ENCODE measurements around the gene ACOX1. TPM values are rescaled to one million over a fixed set of nuclear protein-coding genes. Genes with fewer than 3 reads are reported as not detected.

Gene ACOX1
- total and polyA plus RNA-seq, 5 donors from 2014 or later = 15.0 to 25.6 (median 22.1) TPM

- peaks cover 0 to 13% (median 4%) of the 10 kb centered on the region in 4 donors for H3K4me1 Mint-ChIP-seq
- Histone ChIP-seq H3K4me3 (ENCODE audit: low read depth, low read length) (no peak overlapping the region), H3K27me3 (ENCODE audit: control insufficient read depth, insufficient read depth, low read length) (no peaks in the 10 kb centered on the region), H3K27ac (ENCODE audit: insufficient read depth, low read length, poor library complexity, severe bottlenecking) (no peak overlapping the region), H3K36me3 (ENCODE audit: control insufficient read depth, insufficient read depth, low read length) (no peaks in the 10 kb centered on the region), H3K9me3 (ENCODE audit: control insufficient read depth in 2 of 2, low read length in 2 of 2) (no peaks in the 10 kb centered on the region), H3K4me1 (ENCODE audit: control insufficient read depth, insufficient read depth, low read length, poor library complexity, severe bottlenecking) (peaks cover 9% of the 10 kb centered on the region)
- no peak overlapping the region for H3K4me3 Mint-ChIP-seq
- H3K36me3 Mint-ChIP-seq = no peaks in the 10 kb centered on the region
- no peak overlapping the region for H3K27ac Mint-ChIP-seq
- no peaks in the 10 kb centered on the region for H3K9me3 Mint-ChIP-seq
- ATAC-seq (ENCODE audit: low read depth in 2 of 2) (no peak), DNase-seq (no peak)
- no peaks in the 10 kb centered on the region for H3K27me3 Mint-ChIP-seq
Measured at GRCh38 chr17:76013377-76013932, 34.5 kb upstream of the ACOX1 start.

GRCh38 chr17:76011951-76012350, 33.0 kb upstream of the ACOX1 start:
- Mint-ChIP-seq H3K4me1 (peaks cover 0 to 13% (median 4%) of the 10 kb centered on the region in 4 donors), H3K9me3 (no peaks in the 10 kb centered on the region), H3K4me3 (no peak overlapping the region), H3K36me3 (no peaks in the 10 kb centered on the region), H3K27ac (no peak overlapping the region), H3K27me3 (no peaks in the 10 kb centered on the region)
- no peak overlapping the region for H3K4me3 ChIP-seq (ENCODE audit: low read depth, low read length)
- DNase-seq = no peak
- ATAC-seq (ENCODE audit: low read depth in 2 of 2) = no peak
- H3K9me3 ChIP-seq (ENCODE audit: control insufficient read depth in 2 of 2, low read length in 2 of 2) = no peaks in the 10 kb centered on the region
- H3K27ac ChIP-seq (ENCODE audit: insufficient read depth, low read length, poor library complexity, severe bottlenecking) = no peak overlapping the region
- no peaks in the 10 kb centered on the region for H3K27me3 ChIP-seq (ENCODE audit: control insufficient read depth, insufficient read depth, low read length)
- H3K36me3 ChIP-seq (ENCODE audit: control insufficient read depth, insufficient read depth, low read length) = no peaks in the 10 kb centered on the region
- H3K4me1 ChIP-seq (ENCODE audit: control insufficient read depth, insufficient read depth, low read length, poor library complexity, severe bottlenecking) = peaks cover 9% of the 10 kb centered on the region

- Histone ChIP-seq H3K36me3 (ENCODE audit: control insufficient read depth, insufficient read depth, low read length) (no peaks in the 10 kb centered on the region), H3K4me3 (ENCODE audit: low read depth, low read length) (no peak overlapping the region), H3K27ac (ENCODE audit: insufficient read depth, low read length, poor library complexity, severe bottlenecking) (no peak overlapping the region), H3K4me1 (ENCODE audit: control insufficient read depth, insufficient read depth, low read length, poor library complexity, severe bottlenecking) (peaks cover 9% of the 10 kb centered on the region), H3K9me3 (ENCODE audit: control insufficient read depth in 2 of 2, low read length in 2 of 2) (no peaks in the 10 kb centered on the region), H3K27me3 (ENCODE audit: control insufficient read depth, insufficient read depth, low read length) (no peaks in the 10 kb centered on the region)
- ATAC-seq (ENCODE audit: low read depth in 2 of 2) (no peak), DNase-seq (no peak)
- Mint-ChIP-seq H3K27ac (no peak overlapping the region), H3K36me3 (peaks cover 7% of the 10 kb centered on the region), H3K27me3 (no peaks in the 10 kb centered on the region), H3K9me3 (no peaks in the 10 kb centered on the region), H3K4me3 (peak overlapping the region in 1 of 4 donors; percentile 47), H3K4me1 (peaks cover 2 to 20% (median 6%) of the 10 kb centered on the region in 4 donors)
Measured at GRCh38 chr17:76009969-76010661, 31.1 kb upstream of the ACOX1 start.

- no peaks in the 10 kb centered on the region for H3K27me3 ChIP-seq (ENCODE audit: control insufficient read depth, insufficient read depth, low read length)
- peaks cover 7% of the 10 kb centered on the region for H3K4me1 ChIP-seq (ENCODE audit: control insufficient read depth, insufficient read depth, low read length, poor library complexity, severe bottlenecking)
- Mint-ChIP-seq H3K4me1 (peaks cover 2 to 16% (median 6%) of the 10 kb centered on the region in 4 donors), H3K27me3 (no peaks in the 10 kb centered on the region), H3K9me3 (no peaks in the 10 kb centered on the region), H3K27ac (peak overlapping the region in 1 of 3 donors; percentile 42), H3K4me3 (no peak overlapping the region), H3K36me3 (peaks cover 7% of the 10 kb centered on the region)
- H3K36me3 ChIP-seq (ENCODE audit: control insufficient read depth, insufficient read depth, low read length) = no peaks in the 10 kb centered on the region
- no peak overlapping the region for H3K4me3 ChIP-seq (ENCODE audit: low read depth, low read length)
- no peak for DNase-seq
- no peak for ATAC-seq (ENCODE audit: low read depth in 2 of 2)
- no peaks in the 10 kb centered on the region for H3K9me3 ChIP-seq (ENCODE audit: control insufficient read depth in 2 of 2, low read length in 2 of 2)
- H3K27ac ChIP-seq (ENCODE audit: insufficient read depth, low read length, poor library complexity, severe bottlenecking) = no peak overlapping the region
Measured at GRCh38 chr17:76009447-76009846, 30.5 kb upstream of the ACOX1 start.

GRCh38 chr17:76008630-76009425, 29.9 kb upstream of the ACOX1 start:
- Mint-ChIP-seq H3K36me3 (peaks cover 7% of the 10 kb centered on the region), H3K27ac (peak overlapping the region in 1 of 3 donors; percentile 42), H3K9me3 (no peaks in the 10 kb centered on the region), H3K27me3 (no peaks in the 10 kb centered on the region), H3K4me3 (no peak overlapping the region), H3K4me1 (peaks cover 0 to 10% (median 3%) of the 10 kb centered on the region in 4 donors)
- ATAC-seq (ENCODE audit: low read depth in 2 of 2) (no peak), DNase-seq (no peak)
- Histone ChIP-seq H3K4me1 (ENCODE audit: control insufficient read depth, insufficient read depth, low read length, poor library complexity, severe bottlenecking) (peaks cover under 1% of the 10 kb centered on the region), H3K27me3 (ENCODE audit: control insufficient read depth, insufficient read depth, low read length) (no peaks in the 10 kb centered on the region), H3K36me3 (ENCODE audit: control insufficient read depth, insufficient read depth, low read length) (no peaks in the 10 kb centered on the region), H3K27ac (ENCODE audit: insufficient read depth, low read length, poor library complexity, severe bottlenecking) (no peak overlapping the region), H3K9me3 (ENCODE audit: control insufficient read depth in 2 of 2, low read length in 2 of 2) (no peaks in the 10 kb centered on the region), H3K4me3 (ENCODE audit: low read depth, low read length) (no peak overlapping the region)

GRCh38 chr17:76008208-76008607, 29.2 kb upstream of the ACOX1 start:
- Mint-ChIP-seq H3K27me3 (no peaks in the 10 kb centered on the region), H3K4me3 (no peak overlapping the region), H3K9me3 (no peaks in the 10 kb centered on the region), H3K4me1 (peaks cover 0 to 7% (median 4%) of the 10 kb centered on the region in 4 donors), H3K27ac (no peak overlapping the region), H3K36me3 (peaks cover 7% of the 10 kb centered on the region)
- H3K36me3 ChIP-seq (ENCODE audit: control insufficient read depth, insufficient read depth, low read length) = no peaks in the 10 kb centered on the region
- no peak for ATAC-seq (ENCODE audit: low read depth in 2 of 2)
- no peaks in the 10 kb centered on the region for H3K9me3 ChIP-seq (ENCODE audit: control insufficient read depth in 2 of 2, low read length in 2 of 2)
- no peak overlapping the region for H3K27ac ChIP-seq (ENCODE audit: insufficient read depth, low read length, poor library complexity, severe bottlenecking)
- H3K27me3 ChIP-seq (ENCODE audit: control insufficient read depth, insufficient read depth, low read length) = no peaks in the 10 kb centered on the region
- no peak overlapping the region for H3K4me3 ChIP-seq (ENCODE audit: low read depth, low read length)
- no peak for DNase-seq
- no peaks in the 10 kb centered on the region for H3K4me1 ChIP-seq (ENCODE audit: control insufficient read depth, insufficient read depth, low read length, poor library complexity, severe bottlenecking)

- Histone ChIP-seq H3K4me3 (ENCODE audit: low read depth, low read length) (no peak overlapping the region), H3K36me3 (ENCODE audit: control insufficient read depth, insufficient read depth, low read length) (no peaks in the 10 kb centered on the region), H3K4me1 (ENCODE audit: control insufficient read depth, insufficient read depth, low read length, poor library complexity, severe bottlenecking) (no peaks in the 10 kb centered on the region), H3K27ac (ENCODE audit: insufficient read depth, low read length, poor library complexity, severe bottlenecking) (no peak overlapping the region), H3K9me3 (ENCODE audit: control insufficient read depth in 2 of 2, low read length in 2 of 2) (no peaks in the 10 kb centered on the region), H3K27me3 (ENCODE audit: control insufficient read depth, insufficient read depth, low read length) (no peaks in the 10 kb centered on the region)
- Mint-ChIP-seq H3K27me3 (no peaks in the 10 kb centered on the region), H3K36me3 (peaks cover 7% of the 10 kb centered on the region), H3K4me3 (no peak overlapping the region), H3K4me1 (peaks cover 0 to 7% (median 5%) of the 10 kb centered on the region in 4 donors), H3K27ac (peak overlapping the region in 1 of 3 donors; percentile 63), H3K9me3 (no peaks in the 10 kb centered on the region)
- no peak for ATAC-seq (ENCODE audit: low read depth in 2 of 2)
- DNase-seq = no peak
Measured at GRCh38 chr17:76007850-76008165, 28.8 kb upstream of the ACOX1 start.
